H1 (cell line): Measurements from ENCODE around the gene ANXA5.

Experiments used
- CHD2 ChIP-seq: IDR thresholded peaks from 2 replicates; pipeline ENCODE4 v1.6.1; 2012; ENCODE audit warnings: low read length, improper control_type of control experiment
- JUN ChIP-seq: IDR thresholded peaks from 2 replicates; pipeline ENCODE4 v1.6.1; 2011; ENCODE audit warnings: low read depth, mild to moderate bottlenecking, improper control_type of control experiment, low read length
- NRF1 ChIP-seq: IDR thresholded peaks from 2 replicates; pipeline ENCODE4 v1.6.1; 2011; ENCODE audit warnings: mild to moderate bottlenecking, low read depth, low read length, improper control_type of control experiment
- POLR2AphosphoS5 ChIP-seq: IDR thresholded peaks from 2 replicates; pipeline ENCODE4 v1.6.1; 2011; ENCODE audit warnings: low read depth, low read length
- RAD21 ChIP-seq, 2 experiments: IDR thresholded peaks in 1 of 2; conservative IDR thresholded peaks in 1 of 2; 2 replicates each; pipeline ENCODE4 v1.6.1; 2011; ENCODE audit warnings: low read depth in 2 of 2, low read length in 2 of 2, improper control_type of control experiment in 1 of 2, inconsistent platforms in 1 of 2, mild to moderate bottlenecking in 1 of 2, moderate library complexity in 1 of 2
- TF ChIP-seq, protein P1 (sequence below), 3 experiments: IDR thresholded peaks; 1 replicate in 2 of 3; 2 replicates in 1 of 3; pipeline versions ENCODE4 v1.5.1 to v1.6.1; 2011; ENCODE audit warnings: low read length in 3 of 3, mild to moderate bottlenecking in 3 of 3, inconsistent platforms in 2 of 3, low read depth in 1 of 3, moderate library complexity in 1 of 3; ENCODE audit not compliant: insufficient read depth in 1 of 3; ENCODE audit errors: control extremely low read depth in 1 of 3
- TF ChIP-seq, protein P2 (sequence below): IDR thresholded peaks from 2 replicates; pipeline ENCODE4 v1.6.1; 2011; ENCODE audit warnings: low read length, improper control_type of control experiment
- TF ChIP-seq, protein P3 (sequence below): IDR thresholded peaks from 2 replicates; pipeline ENCODE4 v1.6.1; 2011; ENCODE audit warnings: low read depth, mild to moderate bottlenecking, low read length; ENCODE audit not compliant: insufficient read depth

DNA sequence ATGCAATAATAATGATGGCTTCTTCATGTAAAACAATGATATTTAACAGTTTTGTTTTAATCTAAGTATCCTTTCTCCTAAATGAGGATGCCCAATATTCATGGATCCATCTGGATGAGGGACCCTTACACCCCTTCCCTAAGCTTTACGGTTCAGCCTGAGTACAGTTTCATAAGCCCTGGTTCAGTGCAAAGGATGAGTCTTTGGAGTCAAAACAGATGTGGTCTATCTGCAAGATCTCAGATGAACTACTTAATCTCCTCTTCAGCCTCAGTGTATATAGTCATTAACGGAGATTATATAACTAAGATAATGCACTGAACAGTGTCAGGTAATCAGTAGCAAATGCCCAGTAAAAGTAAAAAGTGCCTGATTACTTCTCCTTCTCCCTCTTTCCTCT is 22.1 kb downstream of the ANXA5 start:
- TF ChIP-seq NRF1 (no peak), RAD21 (IDR thresholded peaks at IDR 0.05 in 1 of 2, conservative IDR thresholded peaks at IDR 0.05 in 1 of 2; ENCODE audit: low read depth in 2 of 2, low read length in 2 of 2) (no peak), POLR2AphosphoS5 (no peak), JUN (no peak), CHD2 (no peak)
- TF ChIP-seq, protein P1, sequence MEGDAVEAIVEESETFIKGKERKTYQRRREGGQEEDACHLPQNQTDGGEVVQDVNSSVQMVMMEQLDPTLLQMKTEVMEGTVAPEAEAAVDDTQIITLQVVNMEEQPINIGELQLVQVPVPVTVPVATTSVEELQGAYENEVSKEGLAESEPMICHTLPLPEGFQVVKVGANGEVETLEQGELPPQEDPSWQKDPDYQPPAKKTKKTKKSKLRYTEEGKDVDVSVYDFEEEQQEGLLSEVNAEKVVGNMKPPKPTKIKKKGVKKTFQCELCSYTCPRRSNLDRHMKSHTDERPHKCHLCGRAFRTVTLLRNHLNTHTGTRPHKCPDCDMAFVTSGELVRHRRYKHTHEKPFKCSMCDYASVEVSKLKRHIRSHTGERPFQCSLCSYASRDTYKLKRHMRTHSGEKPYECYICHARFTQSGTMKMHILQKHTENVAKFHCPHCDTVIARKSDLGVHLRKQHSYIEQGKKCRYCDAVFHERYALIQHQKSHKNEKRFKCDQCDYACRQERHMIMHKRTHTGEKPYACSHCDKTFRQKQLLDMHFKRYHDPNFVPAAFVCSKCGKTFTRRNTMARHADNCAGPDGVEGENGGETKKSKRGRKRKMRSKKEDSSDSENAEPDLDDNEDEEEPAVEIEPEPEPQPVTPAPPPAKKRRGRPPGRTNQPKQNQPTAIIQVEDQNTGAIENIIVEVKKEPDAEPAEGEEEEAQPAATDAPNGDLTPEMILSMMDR (IDR thresholded peaks at IDR 0.05; ENCODE audit: control extremely low read depth in 1 of 3, insufficient read depth in 1 of 3, low read depth in 1 of 3, low read length in 3 of 3), result no peak
- TF ChIP-seq, protein P2, sequence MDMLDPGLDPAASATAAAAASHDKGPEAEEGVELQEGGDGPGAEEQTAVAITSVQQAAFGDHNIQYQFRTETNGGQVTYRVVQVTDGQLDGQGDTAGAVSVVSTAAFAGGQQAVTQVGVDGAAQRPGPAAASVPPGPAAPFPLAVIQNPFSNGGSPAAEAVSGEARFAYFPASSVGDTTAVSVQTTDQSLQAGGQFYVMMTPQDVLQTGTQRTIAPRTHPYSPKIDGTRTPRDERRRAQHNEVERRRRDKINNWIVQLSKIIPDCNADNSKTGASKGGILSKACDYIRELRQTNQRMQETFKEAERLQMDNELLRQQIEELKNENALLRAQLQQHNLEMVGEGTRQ, result no peak
- TF ChIP-seq, protein P3, sequence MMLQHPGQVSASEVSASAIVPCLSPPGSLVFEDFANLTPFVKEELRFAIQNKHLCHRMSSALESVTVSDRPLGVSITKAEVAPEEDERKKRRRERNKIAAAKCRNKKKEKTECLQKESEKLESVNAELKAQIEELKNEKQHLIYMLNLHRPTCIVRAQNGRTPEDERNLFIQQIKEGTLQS, result no peak
